Measurements from ENCODE around the gene ERCC2. TPM values are rescaled to one million over a fixed set of nuclear protein-coding genes. Genes with fewer than 3 reads are reported as not detected.

The ERCC2 gene
- polyA plus RNA-seq, 1 donor (not counting 4 experiments of a cell fraction or from before 2014, with no cell fraction given) = 27.6 TPM

GRCh38 chr19:45349126-45349415 is 21.3 kb downstream of the ERCC2 start:
- no peaks in the 10 kb centered on the region for H3K79me2 ChIP-seq (ENCODE audit: control insufficient read depth, insufficient read depth, low read length)
- FAIRE-seq = no peak
- H3K27ac ChIP-seq (ENCODE audit: control insufficient read depth, insufficient read depth, low read length) = no peak overlapping the region
- no peak overlapping the region for H3K9ac ChIP-seq (ENCODE audit: control insufficient read depth, extremely low read depth, insufficient read depth, low read length)
- no peaks in the 10 kb centered on the region for H3K9me1 ChIP-seq (ENCODE audit: control insufficient read depth, extremely low read depth, insufficient read depth, low read length)
- H4K20me1 ChIP-seq (ENCODE audit: control insufficient read depth, extremely low read depth, insufficient read depth, low read length) = peaks cover 3% of the 10 kb centered on the region
- peaks cover 11% of the 10 kb centered on the region for H3K4me1 ChIP-seq (ENCODE audit: control insufficient read depth, extremely low read depth, insufficient read depth, low read length)
- H3K9me3 ChIP-seq (ENCODE audit: control insufficient read depth, low read depth, low read length) = no peaks in the 10 kb centered on the region
- no peak overlapping the region for H2AFZ ChIP-seq (ENCODE audit: control insufficient read depth, low read length)
- H3K4me3 ChIP-seq (ENCODE audit: control insufficient read depth in 2 of 3, extremely low read depth in 1 of 3, insufficient read depth in 2 of 3, low read depth in 1 of 3, low read length in 3 of 3) = no peak overlapping the region
- no peak overlapping the region for H3K4me2 ChIP-seq (ENCODE audit: control insufficient read depth, extremely low read depth, insufficient read depth, low read depth, low read length)
- dilution Hi-C loops (cut with MboI; ENCODE audit: extremely low pct_ligation_motif_present, low sequenced_read_pairs) = no loop called here
- no peak for DNase-seq (ENCODE audit: low read depth, low spot score)
- H3K27me3 ChIP-seq (ENCODE audit: control insufficient read depth, extremely low read depth, insufficient read depth, low read length) = no peaks in the 10 kb centered on the region
- TF ChIP-seq CTCF (optimal IDR thresholded peaks at IDR 0.05 in 1 of 3, IDR thresholded peaks at IDR 0.05 in 1 of 3, conservative IDR thresholded peaks at IDR 0.05 in 1 of 3; ENCODE audit: extremely low read depth in 1 of 3, insufficient read depth in 2 of 3, low read length in 3 of 3) (no peak), EZH2 (IDR thresholded peaks at IDR 0.05; ENCODE audit: low read length) (no peak)
- H3K36me3 ChIP-seq (ENCODE audit: control insufficient read depth in 2 of 2, extremely low read depth in 1 of 2, insufficient read depth in 2 of 2, low read length in 2 of 2) = peaks cover 28 to 35% of the 10 kb centered on the region in 2 experiments

- H3K27ac ChIP-seq (ENCODE audit: control insufficient read depth, insufficient read depth, low read length) = no peak overlapping the region
- H3K36me3 ChIP-seq (ENCODE audit: control insufficient read depth in 2 of 2, extremely low read depth in 1 of 2, insufficient read depth in 2 of 2, low read length in 2 of 2) = peaks cover 25 to 33% of the 10 kb centered on the region in 2 experiments
- TF ChIP-seq CTCF (optimal IDR thresholded peaks at IDR 0.05 in 1 of 3, IDR thresholded peaks at IDR 0.05 in 1 of 3, conservative IDR thresholded peaks at IDR 0.05 in 1 of 3; ENCODE audit: extremely low read depth in 1 of 3, insufficient read depth in 2 of 3, low read length in 3 of 3) (no peak), EZH2 (IDR thresholded peaks at IDR 0.05; ENCODE audit: low read length) (no peak)
- H3K9ac ChIP-seq (ENCODE audit: control insufficient read depth, extremely low read depth, insufficient read depth, low read length) = no peak overlapping the region
- FAIRE-seq = no peak
- H3K27me3 ChIP-seq (ENCODE audit: control insufficient read depth, extremely low read depth, insufficient read depth, low read length) = no peaks in the 10 kb centered on the region
- H3K4me1 ChIP-seq (ENCODE audit: control insufficient read depth, extremely low read depth, insufficient read depth, low read length) = peaks cover 11% of the 10 kb centered on the region
- no peak overlapping the region for H3K4me3 ChIP-seq (ENCODE audit: control insufficient read depth in 2 of 3, extremely low read depth in 1 of 3, insufficient read depth in 2 of 3, low read depth in 1 of 3, low read length in 3 of 3)
- no peaks in the 10 kb centered on the region for H3K79me2 ChIP-seq (ENCODE audit: control insufficient read depth, insufficient read depth, low read length)
- DNase-seq (ENCODE audit: low read depth, low spot score) = no peak
- no peak overlapping the region for H3K4me2 ChIP-seq (ENCODE audit: control insufficient read depth, extremely low read depth, insufficient read depth, low read depth, low read length)
- H4K20me1 ChIP-seq (ENCODE audit: control insufficient read depth, extremely low read depth, insufficient read depth, low read length) = peaks cover 3% of the 10 kb centered on the region
- dilution Hi-C loops (cut with MboI; ENCODE audit: extremely low pct_ligation_motif_present, low sequenced_read_pairs) = no loop called here
- no peak overlapping the region for H2AFZ ChIP-seq (ENCODE audit: control insufficient read depth, low read length)
- H3K9me3 ChIP-seq (ENCODE audit: control insufficient read depth, low read depth, low read length) = no peaks in the 10 kb centered on the region
- no peaks in the 10 kb centered on the region for H3K9me1 ChIP-seq (ENCODE audit: control insufficient read depth, extremely low read depth, insufficient read depth, low read length)
Measured at GRCh38 chr19:45348367-45349125, 21.8 kb downstream of the ERCC2 start.

All from keratinocyte (primary cell).